GM19324 (cell line): ENCODE data around the gene MACF1.
"Not testable (repeated sequence)": the region's sequence is repeated elsewhere in the genome, so short reads cannot be mapped to it uniquely, and the experiment has no call there.

Source experiments
- ATAC-seq: cut with Tn5 transposase; IDR thresholded peaks from one replicate; pipeline ENCODE4 v1.9.1; 2021; ENCODE audit warnings: mild to moderate bottlenecking, moderate library complexity; ENCODE audit not compliant: unreplicated experiment, low FRiP score

The MACF1 gene, protein sequence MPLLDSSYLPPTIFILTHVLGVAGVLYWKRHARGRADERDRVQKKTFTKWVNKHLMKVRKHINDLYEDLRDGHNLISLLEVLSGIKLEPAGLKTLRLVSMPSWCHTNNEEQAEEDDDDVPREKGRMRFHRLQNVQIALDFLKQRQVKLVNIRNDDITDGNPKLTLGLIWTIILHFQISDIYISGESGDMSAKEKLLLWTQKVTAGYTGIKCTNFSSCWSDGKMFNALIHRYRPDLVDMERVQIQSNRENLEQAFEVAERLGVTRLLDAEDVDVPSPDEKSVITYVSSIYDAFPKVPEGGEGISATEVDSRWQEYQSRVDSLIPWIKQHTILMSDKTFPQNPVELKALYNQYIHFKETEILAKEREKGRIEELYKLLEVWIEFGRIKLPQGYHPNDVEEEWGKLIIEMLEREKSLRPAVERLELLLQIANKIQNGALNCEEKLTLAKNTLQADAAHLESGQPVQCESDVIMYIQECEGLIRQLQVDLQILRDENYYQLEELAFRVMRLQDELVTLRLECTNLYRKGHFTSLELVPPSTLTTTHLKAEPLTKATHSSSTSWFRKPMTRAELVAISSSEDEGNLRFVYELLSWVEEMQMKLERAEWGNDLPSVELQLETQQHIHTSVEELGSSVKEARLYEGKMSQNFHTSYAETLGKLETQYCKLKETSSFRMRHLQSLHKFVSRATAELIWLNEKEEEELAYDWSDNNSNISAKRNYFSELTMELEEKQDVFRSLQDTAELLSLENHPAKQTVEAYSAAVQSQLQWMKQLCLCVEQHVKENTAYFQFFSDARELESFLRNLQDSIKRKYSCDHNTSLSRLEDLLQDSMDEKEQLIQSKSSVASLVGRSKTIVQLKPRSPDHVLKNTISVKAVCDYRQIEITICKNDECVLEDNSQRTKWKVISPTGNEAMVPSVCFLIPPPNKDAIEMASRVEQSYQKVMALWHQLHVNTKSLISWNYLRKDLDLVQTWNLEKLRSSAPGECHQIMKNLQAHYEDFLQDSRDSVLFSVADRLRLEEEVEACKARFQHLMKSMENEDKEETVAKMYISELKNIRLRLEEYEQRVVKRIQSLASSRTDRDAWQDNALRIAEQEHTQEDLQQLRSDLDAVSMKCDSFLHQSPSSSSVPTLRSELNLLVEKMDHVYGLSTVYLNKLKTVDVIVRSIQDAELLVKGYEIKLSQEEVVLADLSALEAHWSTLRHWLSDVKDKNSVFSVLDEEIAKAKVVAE (N-terminal part only)

DNA sequence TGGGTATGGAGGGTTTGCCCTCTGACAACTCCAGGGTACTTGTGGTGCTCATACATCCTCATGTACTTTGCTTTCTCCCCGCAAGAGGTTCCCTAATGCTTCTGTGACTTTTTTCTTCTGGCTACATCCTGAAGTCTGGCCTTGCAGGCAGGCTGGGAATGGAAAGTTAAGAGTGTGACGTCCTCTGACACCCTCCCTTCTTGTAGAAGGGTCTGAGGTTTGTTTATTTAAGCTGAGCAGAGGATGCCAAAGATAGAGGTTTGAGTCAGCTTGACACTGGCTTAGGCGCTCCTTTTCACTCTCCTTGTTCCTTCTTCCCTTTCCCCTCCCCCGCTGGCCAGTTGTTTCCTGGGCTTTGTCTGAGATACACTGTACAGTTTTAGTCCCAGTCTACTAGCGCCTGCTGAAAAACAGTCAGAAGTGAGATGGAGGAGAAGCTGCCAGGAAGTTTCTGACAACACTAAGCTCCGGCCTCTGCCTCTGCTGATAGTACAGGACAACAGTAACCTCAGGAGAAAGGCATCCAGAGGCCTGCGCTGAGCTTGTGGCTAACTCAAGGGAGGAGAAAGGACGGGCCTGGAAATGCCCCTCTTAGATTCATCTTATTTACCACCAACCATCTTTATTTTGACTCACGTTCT is at the start of gene MACF1:
TSS of gene MACF1 (plus strand) at position 255 of the 641 bp plus-strand sequence. CDS start at position 583, 328 bp downstream.
- ATAC-seq, result no peak

DNA sequence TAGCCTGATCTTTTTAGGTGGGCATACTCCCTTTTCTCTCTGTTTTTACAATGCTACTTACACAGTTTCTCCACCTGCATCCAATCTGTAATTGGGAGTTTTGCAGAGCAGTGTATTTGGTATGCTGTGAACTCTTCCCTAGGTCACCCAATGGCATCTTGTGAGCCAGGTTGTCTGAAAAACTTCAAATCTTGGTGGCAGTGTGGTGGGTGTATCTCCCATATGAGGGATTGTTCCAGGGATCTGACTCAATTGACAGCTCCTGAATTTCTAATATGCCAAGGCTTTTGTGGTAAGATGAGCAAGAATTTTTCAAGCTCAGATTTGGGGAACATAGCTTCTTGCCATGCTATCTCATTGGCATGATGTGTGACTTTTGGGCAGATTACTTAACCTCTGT is 47.2 kb upstream of the MACF1 start:
- no peak for ATAC-seq

DNA sequence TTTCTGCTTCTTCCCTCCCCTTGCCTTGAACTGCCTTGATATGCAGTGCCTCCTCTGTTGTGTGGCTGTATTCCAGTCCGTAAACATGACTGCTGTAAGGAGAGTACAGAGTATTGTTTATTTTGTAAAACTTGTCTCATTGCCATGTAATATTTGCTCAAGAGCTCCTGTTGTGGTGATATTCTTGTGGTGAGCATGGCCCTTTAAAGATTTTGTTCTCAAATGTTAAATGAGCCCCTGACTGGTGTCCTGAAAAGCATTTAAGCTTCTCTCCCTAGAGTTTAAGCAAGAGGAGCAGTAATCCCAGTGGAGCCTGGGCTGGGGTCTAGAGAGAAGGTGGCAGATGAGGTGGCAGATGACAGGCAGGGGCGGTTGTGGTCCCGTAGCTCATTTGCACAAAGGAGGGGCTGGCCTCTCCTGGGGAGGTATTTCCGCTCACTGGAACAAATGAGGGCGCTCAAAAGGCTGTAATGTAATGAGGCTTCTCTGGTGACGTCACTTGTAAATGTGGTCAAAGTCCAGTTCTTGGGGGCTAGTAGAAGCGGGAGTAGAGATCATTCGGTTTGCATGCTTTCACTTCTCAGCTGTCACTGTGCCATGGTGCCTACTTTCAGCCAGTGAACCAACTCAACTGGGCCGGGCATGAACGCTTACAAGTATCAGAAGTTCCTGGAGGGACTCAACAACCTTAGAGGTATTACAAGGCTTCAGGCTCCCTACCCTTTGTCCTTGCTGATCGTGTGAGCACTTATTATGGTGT is 46.0 kb upstream of the MACF1 start:
- no peak for ATAC-seq

DNA sequence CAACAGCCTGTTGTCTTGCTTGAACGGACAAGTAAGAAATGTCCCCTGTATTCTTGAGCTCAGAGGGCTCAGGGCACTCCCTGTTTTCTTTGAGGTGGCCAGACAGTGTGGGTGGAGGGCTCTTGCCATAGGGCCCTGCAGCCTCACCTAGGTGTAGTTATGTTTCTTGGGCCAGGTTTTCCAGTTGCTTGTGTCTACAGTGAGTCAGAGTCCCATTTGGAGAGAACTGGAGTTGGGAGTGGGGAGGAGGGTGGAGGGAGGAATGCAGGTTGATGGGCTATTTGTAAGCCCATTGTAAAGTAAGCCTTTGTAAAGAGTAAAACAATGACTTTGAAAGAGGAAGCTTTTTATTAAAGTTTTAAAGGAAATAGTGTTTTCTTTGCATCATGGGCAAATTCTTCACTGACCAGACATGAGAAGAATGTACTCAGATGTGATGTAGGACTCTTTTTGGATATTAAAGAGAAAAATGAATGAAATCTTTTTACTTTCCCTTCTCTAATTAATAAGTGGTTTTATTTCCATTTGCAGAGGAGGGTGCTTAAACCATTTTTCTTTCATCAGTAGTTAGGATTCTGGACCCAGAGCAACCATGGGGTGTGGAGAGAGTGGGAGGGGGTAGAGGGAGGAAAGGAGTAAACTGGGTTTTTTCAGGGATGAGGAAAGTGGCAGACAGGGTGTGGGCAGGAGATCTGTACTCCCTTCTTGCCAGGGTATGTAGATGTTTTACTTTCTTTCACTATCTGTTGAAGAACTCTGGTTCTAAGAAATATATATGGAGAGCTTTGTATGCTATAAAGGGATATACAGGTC is 45.1 kb upstream of the MACF1 start:
- no peak for ATAC-seq

DNA sequence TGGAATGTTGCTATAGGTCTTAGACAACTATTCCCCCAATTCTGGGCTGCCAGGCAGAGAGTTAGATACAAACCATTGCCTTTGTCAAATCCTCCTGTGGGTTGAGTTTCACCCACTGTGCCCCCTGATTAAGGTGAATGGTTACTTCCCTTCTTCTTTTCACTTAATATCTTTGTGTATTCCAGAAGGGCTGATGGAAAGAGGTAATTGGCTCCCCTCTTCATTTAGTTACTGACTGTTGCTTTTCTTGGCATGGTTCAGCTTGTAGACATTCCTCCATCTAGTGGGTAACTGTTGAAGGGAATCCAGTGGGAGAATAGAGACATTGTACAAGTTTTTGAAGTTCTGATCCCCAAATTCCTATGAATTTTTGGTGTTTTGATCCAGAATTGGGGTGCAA is 43.8 kb upstream of the MACF1 start:
- no peak for ATAC-seq

DNA sequence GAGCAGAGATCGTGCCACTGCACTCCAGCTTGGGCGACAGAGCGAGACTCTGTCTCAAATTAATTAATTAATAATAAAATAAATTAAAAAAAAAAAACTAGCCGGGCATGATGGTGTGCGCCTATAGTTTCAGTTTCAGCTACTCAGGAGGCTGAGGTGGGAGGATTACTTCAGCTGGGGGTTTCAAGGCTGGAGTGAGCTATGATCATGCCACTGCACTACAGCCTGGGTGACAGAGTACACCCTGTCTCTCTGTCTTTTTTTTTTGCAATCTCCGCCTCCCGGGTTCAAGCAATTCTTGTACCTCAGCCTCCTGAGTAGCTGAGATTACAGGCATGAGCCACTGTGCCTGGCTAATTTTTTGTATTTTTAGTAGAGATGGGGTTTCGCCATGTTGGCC is 42.7 kb upstream of the MACF1 start:
- not testable (repeated sequence) for ATAC-seq

DNA sequence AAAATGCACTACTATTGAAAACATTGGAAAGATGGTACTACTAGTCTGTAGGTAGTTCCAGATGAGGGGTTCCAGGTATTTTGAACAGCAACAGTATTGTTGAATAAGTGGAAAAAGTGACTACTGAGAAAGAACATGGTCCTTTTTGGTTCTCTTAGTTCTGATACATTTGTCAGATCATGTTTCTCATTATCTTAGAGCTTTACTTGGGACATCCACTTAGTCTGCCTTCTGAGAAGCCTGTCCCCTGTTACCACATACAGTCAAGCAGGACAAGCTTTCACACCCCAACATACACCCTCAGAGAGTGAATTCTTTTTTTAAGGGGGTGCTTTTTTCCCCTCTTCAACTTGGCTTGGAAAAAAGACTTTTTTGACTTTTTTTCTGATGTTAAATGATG is 41.0 kb upstream of the MACF1 start:
- no peak for ATAC-seq

DNA sequence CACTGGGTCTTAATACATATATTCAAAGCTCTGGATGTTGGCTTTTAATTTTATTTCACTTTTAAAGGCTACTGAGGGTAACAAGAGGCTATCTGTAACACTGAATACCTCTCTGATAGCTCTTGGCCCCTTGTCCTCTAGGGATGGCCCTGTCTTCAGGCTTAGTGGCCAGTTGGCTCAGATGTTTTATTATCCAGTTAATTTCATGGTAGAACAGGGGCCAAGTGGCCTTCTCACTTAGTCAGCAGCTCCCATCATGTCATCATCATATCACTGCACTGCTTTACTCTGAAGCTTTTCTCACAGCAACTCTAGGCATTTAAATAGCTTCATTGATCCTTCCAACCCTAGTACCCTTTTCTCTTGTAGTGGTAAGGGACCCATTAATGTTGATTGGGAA is 40.2 kb upstream of the MACF1 start:
- ATAC-seq, result no peak

DNA sequence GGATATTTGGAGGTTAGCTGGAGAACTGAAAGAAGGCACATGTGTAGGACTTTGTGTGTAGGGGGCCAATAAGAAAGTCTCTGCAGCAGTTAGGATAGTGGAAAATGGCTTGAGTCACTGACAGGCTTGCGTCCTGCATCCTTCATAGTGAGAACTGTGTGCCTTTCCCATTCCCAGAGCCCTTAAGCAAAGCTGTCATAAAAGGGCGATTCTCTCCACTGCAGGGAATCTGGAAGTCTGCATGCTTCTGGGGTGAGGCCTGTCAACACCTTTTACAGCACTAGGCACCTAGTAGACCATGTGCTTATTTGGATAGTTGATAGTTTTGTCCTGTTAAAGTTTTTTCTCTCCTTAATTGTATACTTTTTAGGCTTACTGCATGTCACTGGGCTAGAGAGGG is 39.4 kb upstream of the MACF1 start:
- no peak for ATAC-seq

DNA sequence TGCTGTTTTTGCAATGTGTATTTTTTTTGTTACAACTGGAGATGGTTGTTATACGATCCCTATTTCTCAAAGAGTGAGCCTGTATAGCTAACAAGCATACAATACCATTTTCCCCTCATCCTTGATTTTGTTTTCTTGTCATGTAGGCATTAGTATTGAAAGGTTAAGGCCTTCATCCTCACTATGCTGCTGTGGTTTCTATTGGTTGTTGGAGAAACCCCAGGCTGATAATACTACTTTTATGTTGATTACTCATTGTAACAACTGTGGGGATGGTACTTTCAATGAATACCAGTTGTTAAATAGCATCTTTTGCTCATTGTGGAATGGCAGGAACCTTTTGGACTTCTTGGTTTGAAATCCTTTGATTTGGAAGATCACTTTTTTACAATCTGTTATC is 39.0 kb upstream of the MACF1 start:
- ATAC-seq, result no peak

DNA sequence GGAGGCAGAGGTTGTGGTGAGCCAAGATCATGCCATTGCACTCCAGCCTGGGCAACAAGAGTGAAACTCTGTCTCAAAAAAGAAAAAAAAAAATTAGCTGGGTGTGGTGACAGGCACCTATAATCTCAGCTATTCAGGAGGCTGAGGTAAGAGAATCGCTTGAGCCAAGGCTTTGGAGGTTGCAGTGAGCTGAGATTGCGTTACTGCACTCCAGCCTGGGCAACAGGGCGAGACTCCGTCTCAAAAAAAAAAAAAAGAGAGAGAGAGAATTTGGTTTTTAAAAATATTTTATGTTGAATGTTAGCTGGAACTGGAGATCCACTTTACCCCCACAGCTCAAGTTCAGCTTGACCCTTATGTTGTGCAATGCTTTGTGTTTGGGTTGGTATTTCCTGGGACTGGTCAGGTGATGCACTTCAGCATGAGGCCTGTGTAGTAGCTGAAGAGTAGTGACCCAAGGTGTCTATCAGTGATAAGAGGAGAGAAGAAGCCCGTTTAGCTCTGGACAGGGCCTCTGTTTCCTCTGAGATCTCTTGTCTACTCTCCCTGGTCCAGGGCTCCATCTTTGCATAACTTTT is 36.8 kb upstream of the MACF1 start:
- ATAC-seq, result no peak

DNA sequence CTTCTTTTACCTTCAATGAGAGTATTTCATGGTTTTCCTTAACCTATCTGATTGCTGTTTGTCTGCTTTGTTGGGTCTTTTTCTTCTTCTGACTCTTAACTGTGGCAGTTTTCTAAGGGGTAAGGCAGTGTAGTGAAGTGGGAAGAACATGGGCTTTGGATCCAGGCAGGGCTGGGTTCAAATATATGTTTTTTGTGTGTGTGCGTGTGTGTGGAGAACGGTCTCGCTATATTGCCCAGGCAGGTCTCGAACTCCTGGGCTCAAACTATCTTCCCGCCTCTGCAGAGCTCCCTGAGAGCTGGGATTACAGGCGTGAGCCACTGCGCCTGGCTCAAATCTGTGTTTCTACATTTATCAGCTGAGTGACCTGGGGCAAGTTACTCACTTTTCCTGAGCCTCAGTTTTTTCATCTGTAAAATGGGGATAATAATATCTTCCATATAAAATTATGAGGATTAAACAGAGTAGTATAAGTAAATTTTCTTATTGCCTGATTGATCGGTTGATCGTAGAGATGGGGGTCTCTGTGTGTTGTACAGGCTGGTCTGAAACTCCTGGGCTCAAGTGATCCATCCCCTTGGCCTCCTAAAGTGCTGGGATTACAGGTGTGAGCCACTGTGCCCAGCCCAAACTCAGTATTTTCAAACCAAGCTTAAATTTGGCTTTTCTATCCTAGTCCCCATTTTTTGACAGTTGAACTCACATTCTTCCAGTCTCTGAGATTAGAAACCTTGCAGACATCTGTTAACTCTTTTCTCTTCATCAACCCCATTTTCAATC is 36.0 kb upstream of the MACF1 start:
- ATAC-seq, result no peak

DNA sequence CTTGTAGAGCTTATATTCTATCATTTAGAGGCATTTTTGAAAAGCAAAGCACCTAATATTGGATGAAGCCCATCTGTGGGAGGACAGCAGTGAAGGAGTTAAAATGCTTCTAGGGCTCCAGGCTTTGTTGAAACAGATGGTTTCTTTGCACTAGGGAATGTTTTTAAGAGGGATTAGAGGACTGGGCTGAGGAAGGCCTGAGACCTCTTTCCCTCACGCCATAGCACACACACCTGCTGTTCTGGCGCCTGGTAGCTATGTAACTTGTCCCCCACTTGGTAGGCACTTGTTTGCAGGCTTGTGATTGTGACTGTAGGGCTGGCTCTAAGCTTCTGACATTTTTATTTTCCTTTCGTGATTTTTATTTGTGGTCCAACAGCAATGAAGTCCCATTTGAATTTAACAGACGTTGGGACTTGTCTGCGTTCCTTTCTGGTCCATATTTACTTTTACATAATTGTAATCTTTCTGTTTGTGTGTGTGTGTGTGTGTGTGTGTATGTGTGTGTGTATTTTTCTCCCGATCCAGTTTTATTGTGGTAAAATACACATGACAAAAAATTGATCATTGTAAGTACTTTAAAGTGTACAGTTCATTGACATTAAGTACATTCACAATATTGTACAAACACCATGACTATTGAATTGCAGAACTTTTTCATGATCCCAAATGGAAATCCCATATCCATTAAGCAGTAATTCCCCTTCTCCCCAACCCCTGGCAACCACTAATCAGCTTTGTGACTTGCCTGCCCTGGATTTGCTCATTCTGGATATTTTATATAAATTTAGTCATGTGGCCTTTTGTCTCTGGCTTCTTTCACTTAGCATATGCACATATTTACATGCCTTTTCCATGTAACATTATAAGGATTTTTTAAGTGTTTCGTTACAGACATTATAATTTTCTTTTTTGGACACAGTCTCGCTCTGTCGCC is 33.5 kb upstream of the MACF1 start:
- ATAC-seq, result no peak

DNA sequence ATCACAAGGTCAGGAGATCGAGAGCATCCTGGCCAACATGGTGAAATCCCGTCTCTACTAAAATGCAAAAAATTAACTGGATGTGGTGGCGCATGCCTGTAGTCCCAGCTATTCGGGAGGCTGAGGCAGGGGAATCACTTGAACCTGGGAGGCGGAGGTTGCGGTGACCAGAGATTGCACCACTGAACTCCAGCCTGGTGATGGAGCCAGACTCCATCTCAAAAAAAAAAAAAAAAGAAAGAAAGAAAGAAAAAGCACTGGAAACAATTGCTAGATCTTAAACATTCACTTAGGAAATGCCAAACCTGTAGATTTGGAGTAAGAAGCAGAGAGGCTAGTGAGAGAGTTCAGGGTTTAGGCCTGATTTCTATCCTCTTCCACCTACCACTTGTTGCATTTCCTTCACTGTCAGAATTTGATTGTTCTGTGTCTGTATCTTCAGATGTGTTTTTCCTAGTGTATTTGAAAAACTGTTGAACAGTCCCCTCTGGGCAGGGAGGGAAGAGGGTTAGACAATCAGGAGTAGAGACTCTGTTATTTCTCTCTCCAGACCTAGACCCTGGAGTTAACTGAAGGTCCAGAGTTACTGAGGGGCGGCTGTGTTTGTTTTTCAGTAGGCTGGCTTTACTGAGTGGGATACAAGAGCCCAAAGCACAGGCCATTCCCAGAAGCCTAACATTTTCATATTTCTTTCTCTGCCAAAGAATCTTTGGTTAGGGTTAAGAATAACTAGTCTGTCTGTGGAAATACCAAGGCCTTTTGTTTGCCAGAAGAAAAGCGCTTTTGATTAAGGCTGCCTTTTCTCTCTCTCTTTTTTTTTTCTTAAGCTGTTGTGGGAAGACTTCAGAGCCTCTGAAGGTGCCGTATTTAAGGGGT is 31.1 kb upstream of the MACF1 start:
- no peak for ATAC-seq

DNA sequence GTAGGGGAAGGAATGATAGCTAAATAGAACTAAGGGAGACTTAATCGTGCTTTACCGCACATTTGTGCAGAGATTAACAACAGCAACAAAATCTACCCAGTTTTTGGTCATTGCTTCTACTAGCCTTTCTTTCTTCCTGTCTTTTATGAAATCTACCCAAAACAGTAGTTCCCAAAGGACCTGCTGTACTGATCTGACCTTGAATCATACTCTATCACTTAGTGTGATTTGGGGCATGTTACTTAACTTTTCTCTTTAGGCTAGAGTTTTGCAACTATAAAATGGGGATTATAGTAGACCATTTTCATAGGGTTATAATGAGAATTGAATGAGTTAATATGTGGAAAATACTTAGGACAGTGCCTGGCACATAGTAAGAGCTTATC is 30.5 kb upstream of the MACF1 start:
- no peak for ATAC-seq
